ENCODE measurements around the gene COLEC11.

COLEC11 gene

GRCh38 chr2:3639653-3640052 is 44.7 kb downstream of the COLEC11 start:
- DNase-seq: no peak

DNA sequence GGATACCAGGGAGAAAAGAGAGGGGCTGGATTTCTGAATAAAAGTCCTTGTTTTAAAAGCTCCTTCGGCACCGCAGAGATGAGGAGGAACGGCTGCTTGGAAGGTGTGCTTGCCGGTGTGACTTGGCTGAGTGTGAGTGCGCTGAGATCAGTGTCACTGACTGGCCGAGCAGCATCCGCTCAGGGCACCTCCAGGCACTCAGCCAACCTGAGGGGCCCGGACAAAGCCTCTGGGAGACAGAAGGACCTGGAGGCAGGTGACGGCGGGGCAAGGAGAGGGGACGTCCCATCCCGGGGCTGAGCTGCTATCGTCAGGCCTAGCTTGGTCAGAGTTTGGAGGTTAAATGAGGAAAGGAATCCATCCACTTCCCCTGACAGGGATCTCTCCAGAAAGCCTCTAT is 46.3 kb downstream of the COLEC11 start:
- peak; percentile 40 for DNase-seq

DNA sequence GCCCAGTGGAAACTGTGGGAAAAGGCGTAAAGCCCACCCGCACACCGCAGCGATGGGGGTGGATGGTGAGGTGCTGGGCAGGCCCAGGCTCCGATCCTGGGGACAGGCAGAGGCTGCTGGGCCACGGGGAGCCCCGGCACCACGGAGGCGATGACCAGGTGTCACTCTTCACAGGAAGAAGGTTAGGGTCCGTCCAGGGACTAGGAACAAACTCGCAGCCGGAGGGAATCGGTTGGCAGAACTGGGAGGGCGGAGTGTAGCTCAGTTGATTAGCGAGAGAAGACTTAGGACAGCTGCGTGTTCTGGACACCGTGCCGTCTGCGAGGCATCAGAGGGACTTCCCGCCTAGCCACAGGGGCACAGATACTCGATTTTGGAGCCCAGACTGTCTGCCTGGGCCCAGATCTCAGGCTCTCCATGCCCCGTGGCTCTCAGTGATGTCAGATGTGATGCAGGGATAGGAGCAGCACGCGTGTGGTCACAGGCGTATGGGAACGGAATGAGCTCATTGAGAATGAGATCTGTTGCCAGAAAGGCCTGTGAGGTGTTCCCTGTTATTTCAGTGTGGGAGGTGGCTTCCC is 47.0 kb downstream of the COLEC11 start:
- DNase-seq: peak; percentile 45

GRCh38 chr2:3642521-3643215 is 47.8 kb downstream of the COLEC11 start:
- peak; percentile 39 for DNase-seq

DNA sequence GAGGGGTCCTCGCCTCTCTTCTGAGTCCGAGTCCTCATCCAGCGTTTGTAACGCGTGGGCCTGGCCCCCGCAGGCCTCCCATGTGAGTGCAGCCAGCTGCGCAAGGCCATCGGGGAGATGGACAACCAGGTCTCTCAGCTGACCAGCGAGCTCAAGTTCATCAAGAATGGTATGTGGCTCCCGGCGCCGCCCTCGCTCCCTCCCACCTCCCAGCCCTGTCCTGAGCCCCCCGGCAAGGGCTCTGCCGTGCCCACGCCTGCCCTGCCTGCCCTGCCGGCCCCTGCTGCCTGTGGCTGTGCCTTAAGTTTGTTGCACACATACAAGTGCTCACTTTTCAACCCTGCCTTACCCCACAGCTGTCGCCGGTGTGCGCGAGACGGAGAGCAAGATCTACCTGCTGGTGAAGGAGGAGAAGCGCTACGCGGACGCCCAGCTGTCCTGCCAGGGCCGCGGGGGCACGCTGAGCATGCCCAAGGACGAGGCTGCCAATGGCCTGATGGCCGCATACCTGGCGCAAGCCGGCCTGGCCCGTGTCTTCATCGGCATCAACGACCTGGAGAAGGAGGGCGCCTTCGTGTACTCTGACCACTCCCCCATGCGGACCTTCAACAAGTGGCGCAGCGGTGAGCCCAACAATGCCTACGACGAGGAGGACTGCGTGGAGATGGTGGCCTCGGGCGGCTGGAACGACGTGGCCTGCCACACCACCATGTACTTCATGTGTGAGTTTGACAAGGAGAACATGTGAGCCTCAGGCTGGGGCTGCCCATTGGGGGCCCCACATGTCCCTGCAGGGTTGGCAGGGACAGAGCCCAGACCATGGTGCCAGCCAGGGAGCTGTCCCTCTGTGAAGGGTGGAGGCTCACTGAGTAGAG is 48.7 kb downstream of the COLEC11 start:
- no peak for DNase-seq

GRCh38 chr2:3644246-3644525 is 49.3 kb downstream of the COLEC11 start:
- no peak for DNase-seq

DNA sequence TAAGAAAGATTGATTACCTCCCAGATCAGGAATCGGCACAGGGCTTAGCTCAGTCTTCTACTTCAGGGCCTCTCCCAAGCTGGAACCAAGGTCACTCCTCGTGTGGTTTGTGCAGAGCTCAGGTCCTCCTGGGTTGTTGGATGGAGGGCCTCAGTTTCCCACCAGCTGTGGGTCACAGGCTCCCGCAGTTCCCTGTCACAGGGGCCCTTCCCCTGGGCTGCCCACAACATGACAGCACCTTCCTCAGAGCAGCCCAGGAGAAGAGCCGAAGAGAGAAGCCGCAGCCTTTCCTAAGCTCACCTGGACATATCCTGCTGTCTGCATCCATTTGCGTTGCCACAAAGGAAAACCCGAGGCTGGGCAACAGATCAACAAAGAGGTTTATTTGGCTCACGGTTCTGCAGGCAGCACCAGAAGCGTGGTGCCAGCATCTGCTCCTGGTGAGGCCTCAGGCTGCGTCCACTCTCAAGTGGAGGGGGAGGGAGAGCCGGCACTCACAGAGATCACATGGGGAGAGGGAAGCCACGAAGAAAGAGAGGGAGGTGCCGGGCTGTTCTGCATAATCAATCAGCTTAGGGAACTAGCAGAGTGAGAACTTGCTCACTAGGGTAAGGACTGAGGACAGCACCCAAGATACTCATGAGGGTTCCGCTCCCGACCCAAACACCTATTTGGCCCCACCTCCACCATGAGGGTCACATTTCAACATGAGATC is 50.1 kb downstream of the COLEC11 start:
- DNase-seq: no peak

- no peak for DNase-seq
Observed at GRCh38 chr2:3645745-3646389, 51.0 kb downstream of the COLEC11 start.

- DNase-seq: no peak
Observed at GRCh38 chr2:3646446-3646845, 51.5 kb downstream of the COLEC11 start.

- no peak for DNase-seq
Observed at GRCh38 chr2:3647246-3647645, 52.3 kb downstream of the COLEC11 start.

GRCh38 chr2:3647831-3648651 is 53.1 kb downstream of the COLEC11 start:
- DNase-seq: no peak

- DNase-seq: no peak
Observed at GRCh38 chr2:3648652-3649177, 53.8 kb downstream of the COLEC11 start.

- DNase-seq: no peak
Observed at GRCh38 chr2:3649581-3649980, 54.7 kb downstream of the COLEC11 start.

DNA sequence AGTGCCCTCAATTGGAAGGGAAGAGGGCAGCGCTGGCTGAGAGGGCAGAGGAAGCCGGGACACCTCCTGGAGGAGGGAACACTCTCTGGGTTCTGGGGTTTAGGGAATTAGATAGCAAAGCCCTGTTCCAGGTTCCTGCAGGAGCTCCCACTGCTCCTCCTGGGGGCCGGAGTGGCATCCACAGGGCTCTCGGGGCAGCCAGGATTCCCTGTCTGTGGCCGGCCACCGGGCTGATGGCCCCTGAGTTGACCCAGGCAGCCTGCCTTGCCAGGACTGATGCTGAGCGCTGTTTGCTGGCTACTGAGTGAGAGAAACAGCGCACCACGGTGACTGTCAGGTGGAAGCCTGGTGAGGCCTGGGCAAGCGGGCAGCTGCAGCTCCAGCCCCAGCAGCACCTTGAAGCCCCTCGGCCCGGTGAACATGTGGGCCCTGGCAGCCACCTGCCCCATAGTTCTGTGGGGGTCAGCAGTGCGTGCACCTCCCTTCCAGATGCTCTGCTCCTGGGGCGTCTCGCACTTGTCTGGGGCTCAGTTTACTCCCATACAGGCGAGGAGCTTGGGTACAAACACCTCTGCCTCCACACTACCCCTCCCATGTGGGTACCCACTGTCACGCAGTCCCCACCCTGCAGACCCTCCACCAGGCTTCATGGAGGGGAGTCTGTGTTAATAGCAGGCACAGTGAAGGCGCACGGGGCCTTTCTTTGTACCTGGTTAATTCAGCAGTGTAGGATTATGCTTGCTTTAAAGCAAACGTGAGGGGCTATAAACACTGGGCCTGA is 55.4 kb downstream of the COLEC11 start:
- DNase-seq: no peak

DNA sequence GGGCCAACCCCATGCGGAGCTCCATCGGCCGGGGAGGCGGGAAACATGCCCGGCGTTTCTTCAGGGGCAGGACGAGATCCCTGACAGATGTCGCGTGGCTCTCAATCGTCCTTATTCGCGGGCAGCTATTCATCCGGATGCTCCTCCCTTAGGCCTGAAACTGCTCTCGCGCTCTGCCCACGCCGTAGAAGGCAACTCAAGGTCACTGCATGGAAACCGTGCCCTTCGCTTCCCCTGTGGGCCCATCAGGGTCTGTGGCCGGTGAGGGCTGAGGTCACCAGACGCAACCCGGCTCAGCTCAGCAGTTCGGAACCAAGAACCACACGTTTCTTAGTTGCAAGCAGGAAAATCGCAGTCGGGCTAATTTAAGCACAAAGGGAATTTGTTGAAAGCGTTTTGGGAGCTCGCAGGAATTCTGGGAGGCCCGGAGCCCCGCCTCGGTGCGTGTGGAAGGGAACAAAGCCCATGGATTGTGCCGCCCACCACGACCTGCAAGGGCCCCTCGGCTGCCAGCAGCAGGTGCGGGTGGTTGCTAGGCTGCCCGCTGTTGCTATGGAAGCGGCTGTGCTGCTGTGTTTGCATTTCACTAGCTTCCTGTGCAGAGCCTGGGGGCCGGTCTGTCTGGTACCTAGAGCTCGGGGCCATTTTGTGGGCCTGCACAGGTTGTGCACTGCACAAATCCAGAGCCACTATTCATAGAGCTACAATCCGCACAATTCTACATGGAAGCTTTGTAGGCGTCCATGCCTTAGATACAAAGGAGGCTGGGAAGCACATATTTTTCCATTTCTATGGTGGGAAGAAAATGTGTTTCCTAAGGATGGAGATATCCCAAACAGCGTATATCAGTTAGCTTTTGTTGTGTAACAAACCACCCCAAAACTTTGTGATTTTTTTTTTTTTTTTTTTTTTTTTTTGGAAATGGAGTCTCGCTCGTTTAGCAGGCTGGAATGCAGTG is 57.1 kb downstream of the COLEC11 start:
- DNase-seq: peak; percentile 81

DNA sequence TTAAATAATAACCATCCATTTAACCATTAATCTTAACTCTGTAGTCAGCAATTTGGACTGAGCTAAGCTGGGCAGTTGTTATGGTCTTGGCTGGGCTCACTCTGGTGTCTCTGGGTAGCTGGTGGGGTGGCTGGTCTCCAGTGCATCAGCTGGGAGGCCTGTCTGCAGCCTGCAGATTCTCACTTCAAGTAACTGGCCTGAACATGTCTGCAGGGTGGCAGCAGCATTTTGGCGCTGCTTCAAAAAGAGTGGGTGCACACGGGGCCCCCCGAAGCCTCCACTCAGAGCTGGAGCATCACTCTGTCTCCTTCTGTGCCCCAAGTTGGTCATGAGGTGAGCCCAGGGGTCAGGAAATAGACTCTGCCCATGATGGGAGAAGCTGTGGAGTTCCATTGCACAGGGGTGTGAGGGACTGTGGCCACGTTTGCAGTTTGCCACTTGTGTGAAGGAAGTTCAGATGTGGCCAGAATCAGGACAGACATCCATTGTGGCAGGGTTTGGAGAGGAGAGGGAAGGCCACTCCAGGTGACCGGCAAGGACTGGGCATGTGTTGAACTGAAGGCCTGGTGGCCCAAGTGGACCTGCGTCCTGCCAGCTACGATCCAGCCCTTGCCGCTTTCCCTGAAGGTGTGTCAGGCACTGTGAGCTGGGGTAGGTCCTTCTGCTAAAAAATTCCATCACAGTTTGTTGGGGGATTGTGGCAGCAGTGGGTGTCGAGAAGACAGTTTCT is 58.1 kb downstream of the COLEC11 start:
- DNase-seq: no peak

- DNase-seq: no peak
Observed at GRCh38 chr2:3654011-3654410, 59.1 kb downstream of the COLEC11 start.

DNA sequence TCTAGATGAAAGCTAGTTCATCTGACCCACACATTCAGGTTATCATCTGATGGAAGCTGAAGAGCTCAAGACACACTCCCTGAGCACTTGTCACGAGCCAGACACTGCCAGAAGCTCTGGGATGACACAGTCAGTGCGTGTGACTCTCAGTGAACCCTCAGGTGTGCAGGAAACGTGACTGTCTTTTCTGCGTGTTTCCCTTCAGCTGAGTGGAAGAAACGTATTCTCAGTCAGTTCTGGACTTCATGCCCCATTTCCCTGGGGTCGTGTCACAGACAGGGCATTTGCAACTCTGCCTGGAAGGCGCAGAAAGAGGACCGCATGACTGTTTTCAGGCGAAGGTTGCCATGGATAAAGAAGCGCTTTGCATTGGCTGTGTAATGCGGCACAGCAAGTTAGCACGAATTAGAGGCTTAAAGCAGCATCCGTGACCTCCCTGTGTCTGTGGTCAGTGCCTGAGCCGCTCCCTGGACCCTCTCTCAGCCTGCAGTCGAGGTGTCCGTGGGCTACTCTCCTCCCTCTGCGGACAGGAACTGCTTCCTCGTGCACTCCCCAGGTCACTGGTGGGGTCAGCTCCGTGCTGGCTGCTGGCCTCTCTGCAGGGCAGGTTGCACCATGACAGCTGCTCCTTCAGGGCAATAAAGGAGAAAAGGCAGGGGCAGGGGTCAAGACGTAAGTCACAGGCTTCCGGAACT is 59.8 kb downstream of the COLEC11 start:
- DNase-seq: no peak
